H9 (cell line): Measurements from ENCODE around the gene TEC. TPM values are rescaled to one million over a fixed set of nuclear protein-coding genes. Genes with fewer than 3 reads are reported as not detected.

Experiments used
- DNase-seq: peaks from one replicate; pipeline ENCODE4 v3.0.0-alpha.2; 2017
- H2AFZ ChIP-seq: one replicate; pipeline ENCODE4 v1.6.1; 2013; ENCODE audit warnings: mild to moderate bottlenecking, low read length, control low read depth, moderate library complexity
- H2AK5ac ChIP-seq: 2 replicates; pipeline ENCODE4 v1.6.1; 2013; ENCODE audit warnings: low read length, control low read depth, mixed read lengths; ENCODE audit not compliant: insufficient read length
- H2BK120ac ChIP-seq: one replicate; pipeline ENCODE4 v1.6.1; 2013; ENCODE audit warnings: low read depth, mild to moderate bottlenecking, low read length, control low read depth, inconsistent platforms; ENCODE audit not compliant: poor library complexity, severe bottlenecking
- H2BK12ac ChIP-seq: 2 replicates; pipeline ENCODE4 v1.6.1; 2013; ENCODE audit warnings: low read length, control low read depth, mixed read lengths, low read depth; ENCODE audit not compliant: insufficient read length
- H2BK15ac ChIP-seq: 2 replicates; pipeline ENCODE4 v1.6.1; 2013; ENCODE audit warnings: low read depth, low read length, control low read depth
- H2BK20ac ChIP-seq: one replicate; pipeline ENCODE4 v1.6.1; 2013; ENCODE audit warnings: low read depth, mild to moderate bottlenecking, low read length, control low read depth, inconsistent platforms; ENCODE audit not compliant: poor library complexity, severe bottlenecking
- H2BK5ac ChIP-seq: 2 replicates; pipeline ENCODE4 v1.6.1; 2013; ENCODE audit warnings: low read length, control low read depth, mixed read lengths; ENCODE audit not compliant: insufficient read length
- H3K14ac ChIP-seq: 2 replicates; pipeline ENCODE4 v1.6.1; 2013; ENCODE audit warnings: low read length, control low read depth; ENCODE audit not compliant: insufficient read depth
- H3K18ac ChIP-seq: 2 replicates; pipeline ENCODE4 v1.6.1; 2013; ENCODE audit warnings: low read depth, mild to moderate bottlenecking, mixed read lengths, low read length, control low read depth; ENCODE audit not compliant: insufficient read length
- H3K23ac ChIP-seq: 2 replicates; pipeline ENCODE4 v1.6.1; 2013; ENCODE audit warnings: low read length, control low read depth, mixed read lengths, low read depth; ENCODE audit not compliant: insufficient read length
- H3K23me2 ChIP-seq: 2 replicates; pipeline ENCODE4 v1.6.1; 2013; ENCODE audit warnings: low read depth, mild to moderate bottlenecking, mixed read lengths, low read length, control low read depth; ENCODE audit not compliant: insufficient read length, poor library complexity, severe bottlenecking
- H3K27ac ChIP-seq: 2 replicates; pipeline ENCODE4 v1.5.1; 2013; ENCODE audit warnings: low read length, control low read depth, mixed read lengths, low read depth; ENCODE audit not compliant: insufficient read length
- H3K27me3 ChIP-seq: 2 replicates; pipeline ENCODE4 v1.6.1; 2013; ENCODE audit warnings: low read length, control low read depth, inconsistent platforms; ENCODE audit not compliant: insufficient read depth
- H3K4ac ChIP-seq: 2 replicates; pipeline ENCODE4 v1.6.1; 2013; ENCODE audit warnings: low read depth, mild to moderate bottlenecking, control low read depth, inconsistent platforms, low read length, moderate library complexity
- H3K4me1 ChIP-seq: 2 replicates; pipeline ENCODE4 v1.6.1; 2013; ENCODE audit warnings: low read length, control low read depth, inconsistent platforms; ENCODE audit not compliant: insufficient read depth
- H3K4me2 ChIP-seq: 2 replicates; pipeline ENCODE4 v1.6.1; 2013; ENCODE audit warnings: low read length, control low read depth, mixed read lengths; ENCODE audit not compliant: insufficient read length, insufficient read depth
- H3K56ac ChIP-seq: 2 replicates; pipeline ENCODE4 v1.6.1; 2013; ENCODE audit warnings: low read depth, mild to moderate bottlenecking, mixed read lengths, low read length, control low read depth; ENCODE audit not compliant: insufficient read length
- H3K79me1 ChIP-seq: 2 replicates; pipeline ENCODE4 v1.6.1; 2013; ENCODE audit warnings: low read depth, mild to moderate bottlenecking, moderate library complexity, low read length, control low read depth, inconsistent platforms; ENCODE audit not compliant: insufficient read depth, poor library complexity, severe bottlenecking
- H3K79me2 ChIP-seq: 2 replicates; pipeline ENCODE4 v1.6.1; 2013; ENCODE audit warnings: low read length, control low read depth, inconsistent platforms; ENCODE audit not compliant: insufficient read depth
- H3K9ac ChIP-seq: 2 replicates; pipeline ENCODE4 v1.6.1; 2013; ENCODE audit warnings: low read length, control low read depth, mixed read lengths; ENCODE audit not compliant: insufficient read length; ENCODE audit errors: extremely low read depth
- H3K9me3 ChIP-seq: one replicate; pipeline ENCODE4 v1.6.1; 2013; ENCODE audit warnings: low read depth, low read length, inconsistent platforms; ENCODE audit not compliant: control insufficient read depth
- H3T11ph ChIP-seq: one replicate; pipeline ENCODE4 v1.6.1; 2013; ENCODE audit warnings: mild to moderate bottlenecking, low read length, control low read depth, inconsistent platforms
- H4K20me1 ChIP-seq: one replicate; pipeline ENCODE4 v1.6.1; 2013; ENCODE audit not compliant: control insufficient read depth, insufficient read length, insufficient read depth
- H4K5ac ChIP-seq: 2 replicates; pipeline ENCODE4 v1.6.1; 2013; ENCODE audit warnings: low read depth, mild to moderate bottlenecking, mixed read lengths, low read length, control low read depth; ENCODE audit not compliant: insufficient read length
- H4K8ac ChIP-seq: replicated peaks from 2 replicates; pipeline ENCODE4 v1.6.1; 2013; ENCODE audit warnings: low read length, control low read depth, mixed read lengths, low read depth; ENCODE audit not compliant: insufficient read length
- H4K91ac ChIP-seq: 2 replicates; pipeline ENCODE4 v1.6.1; 2013; ENCODE audit warnings: low read depth, mild to moderate bottlenecking, moderate library complexity, mixed read lengths, low read length, control low read depth; ENCODE audit not compliant: insufficient read length
- H3K27ac Mint-ChIP-seq, 3 experiments: 2 replicates in 2 of 3; 3 replicates in 1 of 3; pipeline ENCODE4 v1.8.0; 2020 to 2021; ENCODE audit warnings: mixed read lengths in 3 of 3, mild to moderate bottlenecking in 1 of 3, moderate library complexity in 1 of 3
- H3K27me3 Mint-ChIP-seq: 2 replicates; pipeline ENCODE4 v1.8.0; 2021; ENCODE audit warnings: low read depth, mild to moderate bottlenecking, moderate library complexity, mixed read lengths
- H3K36me3 Mint-ChIP-seq, 3 experiments: 2 replicates in 2 of 3; 3 replicates in 1 of 3; pipeline ENCODE4 v1.8.0; 2020 to 2021; ENCODE audit warnings: low read depth in 3 of 3, mixed read lengths in 3 of 3; ENCODE audit not compliant: insufficient read depth in 1 of 3
- H3K4me1 Mint-ChIP-seq, 2 experiments: 2 replicates each; pipeline ENCODE4 v1.8.0; 2020; ENCODE audit warnings: mixed read lengths in 2 of 2
- H3K4me3 Mint-ChIP-seq, 2 experiments: 2 replicates in 1 of 2; 3 replicates in 1 of 2; pipeline ENCODE4 v1.8.0; 2020 to 2021; ENCODE audit warnings: mild to moderate bottlenecking in 2 of 2, mixed read lengths in 2 of 2, moderate library complexity in 1 of 2
- H3K9me3 Mint-ChIP-seq, 2 experiments: 2 replicates in 1 of 2; 3 replicates in 1 of 2; pipeline ENCODE4 v1.8.0; 2020; ENCODE audit warnings: mild to moderate bottlenecking in 2 of 2, mixed read lengths in 2 of 2, moderate library complexity in 1 of 2
- WGBS: extraction: QIAGEN DNeasy Blood & Tissue Kit; methylation state at CpG from one replicate; pipeline ENCODE4 v1.1.7; 2013; ENCODE audit warnings: missing lambda C conversion rate, low lambda C conversion rate, mixed read lengths; ENCODE audit not compliant: insufficient read length; ENCODE audit errors: extremely low coverage; 5-methylcytosine and 5-hydroxymethylcytosine counted together
- total RNA-seq: library from RNA; stranded (reverse); gene quantifications from 2 replicates; pipeline ENCODE4 v1.2.1, GENCODE V29; 2021
- TF ChIP-seq, protein P1 (sequence below): fragments of 200-600 bp; sonication (generic); conservative IDR thresholded peaks from 3 replicates; pipeline ENCODE4 v1.8.0; 2021; ENCODE audit warnings: antibody characterized with exemption, mild to moderate bottlenecking

The TEC gene
- total RNA-seq, 1 experiment from 2014 or later = 1.8 TPM

DNA sequence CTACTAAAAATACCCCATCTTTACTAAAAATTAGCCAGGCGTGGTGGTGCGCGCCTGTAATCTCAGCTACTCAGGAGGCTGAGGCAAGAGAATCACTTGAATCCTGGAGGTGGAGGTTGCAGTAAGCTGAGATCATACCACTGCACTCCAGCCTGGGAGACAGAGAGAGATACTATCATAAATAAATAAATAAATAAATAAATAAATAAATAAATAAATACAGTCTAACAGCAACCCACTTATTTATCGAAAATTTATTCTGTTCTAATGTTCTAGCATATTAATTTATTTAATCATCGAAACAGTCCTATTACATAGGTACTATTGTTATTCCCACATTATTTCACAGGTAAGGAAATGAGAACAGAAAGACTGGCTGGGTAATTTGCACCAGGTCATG lies 117.4 kb downstream of the TEC start:
- no peak overlapping the region for H3T11ph ChIP-seq
- no peak overlapping the region for H2AFZ ChIP-seq
- TF ChIP-seq, protein P1, sequence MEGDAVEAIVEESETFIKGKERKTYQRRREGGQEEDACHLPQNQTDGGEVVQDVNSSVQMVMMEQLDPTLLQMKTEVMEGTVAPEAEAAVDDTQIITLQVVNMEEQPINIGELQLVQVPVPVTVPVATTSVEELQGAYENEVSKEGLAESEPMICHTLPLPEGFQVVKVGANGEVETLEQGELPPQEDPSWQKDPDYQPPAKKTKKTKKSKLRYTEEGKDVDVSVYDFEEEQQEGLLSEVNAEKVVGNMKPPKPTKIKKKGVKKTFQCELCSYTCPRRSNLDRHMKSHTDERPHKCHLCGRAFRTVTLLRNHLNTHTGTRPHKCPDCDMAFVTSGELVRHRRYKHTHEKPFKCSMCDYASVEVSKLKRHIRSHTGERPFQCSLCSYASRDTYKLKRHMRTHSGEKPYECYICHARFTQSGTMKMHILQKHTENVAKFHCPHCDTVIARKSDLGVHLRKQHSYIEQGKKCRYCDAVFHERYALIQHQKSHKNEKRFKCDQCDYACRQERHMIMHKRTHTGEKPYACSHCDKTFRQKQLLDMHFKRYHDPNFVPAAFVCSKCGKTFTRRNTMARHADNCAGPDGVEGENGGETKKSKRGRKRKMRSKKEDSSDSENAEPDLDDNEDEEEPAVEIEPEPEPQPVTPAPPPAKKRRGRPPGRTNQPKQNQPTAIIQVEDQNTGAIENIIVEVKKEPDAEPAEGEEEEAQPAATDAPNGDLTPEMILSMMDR = no peak

More for the DNA sequence above, 117.4 kb downstream of the TEC start:
- Mint-ChIP-seq H3K4me1 (peaks cover 4 to 5% of the 10 kb centered on the region in 2 experiments; a peak in 3 of 4 replicates), H3K36me3 (peaks cover 27 to 39% (median 39%) of the 10 kb centered on the region in 3 experiments), H3K4me3 (no peak overlapping the region), H3K27me3 (no peaks in the 10 kb centered on the region), H3K27ac (no peak overlapping the region), H3K9me3 (peaks cover 24 to 32% of the 10 kb centered on the region in 2 experiments)
- Histone ChIP-seq H3K27ac (no peak overlapping the region), H3K56ac (no peak overlapping the region), H3K14ac (no peak overlapping the region), H4K91ac (no peak overlapping the region), H3K23ac (no peak overlapping the region), H2AK5ac (no peak overlapping the region), H4K20me1 (no peaks in the 10 kb centered on the region), H2BK12ac (no peak overlapping the region), H2BK20ac (no peak overlapping the region), H3K27me3 (no peaks in the 10 kb centered on the region), H3K9me3 (peaks cover 24% of the 10 kb centered on the region), H2BK15ac (no peak overlapping the region), H3K18ac (no peak overlapping the region), H2BK120ac (no peak overlapping the region), H3K23me2 (no peaks in the 10 kb centered on the region), H3K4ac (no peak overlapping the region), H2BK5ac (no peak overlapping the region), H3K79me1 (no peaks in the 10 kb centered on the region), H3K9ac (no peak overlapping the region), H4K8ac (no peak overlapping the region), H3K79me2 (no peaks in the 10 kb centered on the region), H3K4me1 (no peaks in the 10 kb centered on the region; the same call in 1 of the 2 replicates), H4K5ac (no peak overlapping the region), H3K4me2 (no peak overlapping the region)
- DNase-seq = no peak
- no CpG with 5 or more reads among the region's 5 CpGs for WGBS
